MM.1S (cell line): Measurements from ENCODE around the gene SLC37A1.

Source experiments
- EZH2 ChIP-seq: fragments of 300-600 bp; sonication (generic); optimal IDR thresholded peaks from 2 replicates; pipeline ENCODE3; 2017; ENCODE audit warnings: low read depth, mild to moderate bottlenecking, antibody characterized with exemption, low read length, mixed read lengths
- TF ChIP-seq, protein P1 (sequence below): fragments of 300-600 bp; sonication (generic); IDR thresholded peaks from 2 replicates; pipeline ENCODE4 v1.5.1; 2016; ENCODE audit warnings: antibody characterized with exemption, low read length, mixed read lengths

DNA sequence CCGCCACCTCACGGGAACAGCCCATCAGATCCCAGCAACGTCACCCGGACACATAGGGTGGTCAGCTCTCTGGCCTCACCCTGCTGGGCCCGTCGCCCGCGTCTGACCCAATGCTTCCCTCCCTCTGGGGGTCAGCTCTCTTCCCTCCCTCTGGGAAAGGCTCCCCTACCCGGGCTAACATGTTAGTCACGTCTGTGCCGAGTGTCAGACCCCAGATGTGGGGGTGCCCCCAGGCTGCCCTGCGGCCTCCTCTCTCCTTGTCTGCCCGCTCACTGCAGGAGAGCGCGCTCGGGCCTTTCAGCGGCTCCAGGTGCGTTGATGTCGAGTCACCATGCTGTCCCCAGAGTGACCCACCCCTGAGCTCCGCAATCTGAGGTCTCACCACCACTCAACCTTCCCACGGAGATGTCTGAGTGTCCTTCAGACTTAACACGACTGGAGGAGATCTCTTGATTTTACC is 34.3 kb downstream of the SLC37A1 start:
- TF ChIP-seq, protein P1, sequence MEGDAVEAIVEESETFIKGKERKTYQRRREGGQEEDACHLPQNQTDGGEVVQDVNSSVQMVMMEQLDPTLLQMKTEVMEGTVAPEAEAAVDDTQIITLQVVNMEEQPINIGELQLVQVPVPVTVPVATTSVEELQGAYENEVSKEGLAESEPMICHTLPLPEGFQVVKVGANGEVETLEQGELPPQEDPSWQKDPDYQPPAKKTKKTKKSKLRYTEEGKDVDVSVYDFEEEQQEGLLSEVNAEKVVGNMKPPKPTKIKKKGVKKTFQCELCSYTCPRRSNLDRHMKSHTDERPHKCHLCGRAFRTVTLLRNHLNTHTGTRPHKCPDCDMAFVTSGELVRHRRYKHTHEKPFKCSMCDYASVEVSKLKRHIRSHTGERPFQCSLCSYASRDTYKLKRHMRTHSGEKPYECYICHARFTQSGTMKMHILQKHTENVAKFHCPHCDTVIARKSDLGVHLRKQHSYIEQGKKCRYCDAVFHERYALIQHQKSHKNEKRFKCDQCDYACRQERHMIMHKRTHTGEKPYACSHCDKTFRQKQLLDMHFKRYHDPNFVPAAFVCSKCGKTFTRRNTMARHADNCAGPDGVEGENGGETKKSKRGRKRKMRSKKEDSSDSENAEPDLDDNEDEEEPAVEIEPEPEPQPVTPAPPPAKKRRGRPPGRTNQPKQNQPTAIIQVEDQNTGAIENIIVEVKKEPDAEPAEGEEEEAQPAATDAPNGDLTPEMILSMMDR: no peak
- TF ChIP-seq EZH2: no peak
